ENCODE data around the gene ABCA5. TPM values are rescaled to one million over a fixed set of nuclear protein-coding genes. Genes with fewer than 3 reads are reported as not detected.
A peak's percentile ranks its signal among the peaks of the same experiment; 100 is the strongest.

The ABCA5 gene
- total RNA-seq, 2 experiments from 2014 or later: 19.0 to 21.9 TPM

DNA sequence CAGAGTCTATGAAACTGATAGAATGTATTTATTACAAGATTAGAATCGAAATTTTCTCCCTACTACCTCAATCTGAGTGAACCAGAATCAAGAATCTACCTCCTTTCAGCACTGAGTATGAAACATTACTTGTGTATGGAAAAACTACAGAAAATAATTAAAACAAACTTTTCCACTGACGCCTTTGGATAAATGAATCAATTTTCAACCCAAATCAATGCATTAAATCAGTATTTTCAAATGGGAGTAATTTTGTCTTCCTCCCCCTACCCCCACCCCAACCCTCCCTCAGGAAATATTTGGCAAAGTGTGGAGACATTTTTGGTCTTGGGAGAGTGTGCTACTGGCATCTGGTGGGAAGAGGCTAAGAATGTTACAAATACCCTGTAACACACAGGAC, 90.5 kb downstream of the ABCA5 start:
- DNase-seq: no peak
- peaks cover 2% of the 10 kb centered on the region for H3K36me3 Mint-ChIP-seq (ENCODE audit: low read depth)
- ChIA-PET POLR2A (no interaction called here), CTCF (no interaction called here)
- no peak overlapping the region for H3K27ac Mint-ChIP-seq
- no peak overlapping the region for H3K4me3 Mint-ChIP-seq
- peaks cover 7% of the 10 kb centered on the region for H3K9me3 Mint-ChIP-seq
- peaks cover 6% of the 10 kb centered on the region for H3K27me3 Mint-ChIP-seq
- peaks cover 3% of the 10 kb centered on the region for H3K4me1 Mint-ChIP-seq

DNA sequence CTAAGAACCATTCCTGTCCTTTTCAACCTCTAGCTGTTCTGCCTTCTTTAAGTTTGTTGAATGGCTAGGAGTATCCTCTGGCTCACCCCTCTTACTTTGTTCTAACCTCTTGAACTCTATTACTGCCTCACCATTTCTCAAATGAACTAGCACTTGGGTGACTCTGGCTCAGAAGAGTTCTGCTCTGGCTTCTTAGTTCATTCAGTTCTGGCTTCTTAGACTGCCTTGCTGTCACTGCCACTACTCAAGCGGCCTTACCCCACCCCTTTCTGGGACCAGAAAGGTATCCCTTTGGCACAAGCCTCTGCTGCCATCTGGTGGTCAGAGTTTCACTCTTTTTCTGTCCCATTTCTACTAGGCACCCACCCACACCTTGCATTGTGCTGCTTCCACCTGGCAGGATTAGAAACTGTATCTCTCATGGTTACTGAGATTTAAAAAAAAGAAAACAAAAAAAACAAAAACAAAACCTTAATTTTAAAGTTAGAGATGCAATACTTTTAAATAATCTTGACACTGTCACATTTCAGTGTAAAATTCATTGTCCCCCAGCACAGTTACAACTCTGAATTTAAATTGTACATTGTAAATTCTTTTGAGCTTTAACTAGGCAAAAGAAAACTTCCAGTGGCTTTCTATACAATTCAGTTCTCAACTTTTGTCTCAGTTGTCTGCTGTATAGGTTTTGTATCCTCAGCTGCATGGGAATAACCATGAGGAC, 91.4 kb downstream of the ABCA5 start:
- DNase-seq: peak; percentile 84
- ChIA-PET POLR2A (no interaction called here), CTCF (interaction anchor here (0.6 kb wide), 1 partner anchor 243 kb away, joined by 3 read pairs; no protein-coding TSS in a partner anchor)
- Mint-ChIP-seq H3K36me3 (ENCODE audit: low read depth) (peaks cover under 1% of the 10 kb centered on the region), H3K27me3 (peaks cover 10% of the 10 kb centered on the region), H3K9me3 (peaks cover 7% of the 10 kb centered on the region), H3K4me3 (no peak overlapping the region), H3K27ac (no peak overlapping the region), H3K4me1 (peaks cover 3% of the 10 kb centered on the region)

DNA sequence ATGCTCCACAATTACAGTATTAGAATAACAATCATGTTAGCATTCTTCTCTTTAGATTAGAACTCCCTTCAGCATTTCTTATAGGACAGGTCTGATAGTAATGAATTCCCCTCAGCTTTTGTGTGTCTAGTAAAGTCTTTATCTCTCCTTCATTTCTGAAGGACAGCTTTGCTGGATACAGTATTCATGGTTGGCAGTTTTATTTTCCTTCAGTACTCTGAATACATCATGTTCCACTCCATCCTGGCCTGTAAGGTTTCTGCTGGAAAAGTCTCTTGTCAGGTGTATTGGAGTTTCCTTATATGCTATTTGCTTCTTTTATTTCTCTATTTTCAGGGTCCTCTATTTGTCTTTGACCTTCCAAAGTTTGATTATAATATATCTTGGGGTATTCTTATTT, 94.3 kb downstream of the ABCA5 start:
- CTCF ChIA-PET: no interaction called here
- peaks cover 12% of the 10 kb centered on the region for H3K27me3 Mint-ChIP-seq
- POLR2A ChIA-PET: no interaction called here
- H3K27ac Mint-ChIP-seq: no peak overlapping the region
- H3K4me1 Mint-ChIP-seq: peaks cover 6% of the 10 kb centered on the region
- H3K9me3 Mint-ChIP-seq: peaks cover 7% of the 10 kb centered on the region
- no peaks in the 10 kb centered on the region for H3K36me3 Mint-ChIP-seq (ENCODE audit: low read depth)
- no peak for DNase-seq
- no peak overlapping the region for H3K4me3 Mint-ChIP-seq

DNA sequence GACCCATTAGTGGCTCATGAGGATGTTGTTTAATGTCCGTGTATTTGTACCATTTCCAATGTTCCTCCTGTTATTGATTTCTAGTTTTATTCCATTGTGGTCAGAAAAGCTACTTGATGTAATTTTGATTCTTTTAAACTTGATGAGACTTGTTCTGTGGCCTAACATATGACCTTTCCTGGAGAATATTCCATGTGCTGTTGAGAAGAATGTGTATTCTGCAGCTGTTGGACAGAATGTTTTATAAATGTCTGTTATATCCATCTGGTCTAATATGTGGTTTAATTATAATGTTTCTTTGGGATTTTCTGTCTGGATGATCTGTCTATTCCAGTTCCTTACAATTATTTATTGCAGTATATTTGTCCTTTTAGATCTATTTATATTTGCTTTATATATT, 95.4 kb downstream of the ABCA5 start:
- POLR2A ChIA-PET: no interaction called here
- Mint-ChIP-seq H3K27ac (no peak overlapping the region), H3K36me3 (ENCODE audit: low read depth) (no peaks in the 10 kb centered on the region), H3K4me3 (no peak overlapping the region), H3K27me3 (peaks cover 12% of the 10 kb centered on the region), H3K4me1 (peaks cover 9% of the 10 kb centered on the region), H3K9me3 (peaks cover 7% of the 10 kb centered on the region)
- CTCF ChIA-PET: interaction anchor here (1.0 kb wide), 1 partner anchor 10 kb away, joined by 4 read pairs; no protein-coding TSS in a partner anchor
- no peak for DNase-seq

DNA sequence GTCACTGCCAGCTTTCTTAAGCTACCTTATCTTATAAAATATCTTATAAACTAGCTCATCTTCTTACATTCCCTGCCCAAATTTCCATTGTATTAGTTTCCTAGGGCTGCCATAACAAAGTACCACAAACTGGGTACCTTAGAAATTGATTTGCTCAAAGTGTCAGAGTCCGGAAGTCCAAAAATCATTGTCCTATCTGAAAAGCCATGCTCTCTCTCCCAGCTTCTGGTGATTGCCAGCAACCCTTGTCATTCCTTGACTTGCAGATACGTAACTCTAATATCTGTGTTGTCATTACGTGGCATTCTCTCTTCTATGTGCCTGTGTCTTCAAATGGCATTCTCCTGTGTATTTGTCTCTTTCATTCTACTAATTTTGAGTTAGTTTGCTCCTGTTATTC, 96.0 kb downstream of the ABCA5 start:
- H3K27me3 Mint-ChIP-seq: peaks cover 12% of the 10 kb centered on the region
- H3K27ac Mint-ChIP-seq: no peak overlapping the region
- no peaks in the 10 kb centered on the region for H3K36me3 Mint-ChIP-seq (ENCODE audit: low read depth)
- ChIA-PET CTCF (interaction anchor here (1.0 kb wide), 1 partner anchor 9 kb away, joined by 4 read pairs; no protein-coding TSS in a partner anchor), POLR2A (no interaction called here)
- H3K4me3 Mint-ChIP-seq: no peak overlapping the region
- H3K9me3 Mint-ChIP-seq: peaks cover 7% of the 10 kb centered on the region
- H3K4me1 Mint-ChIP-seq: peaks cover 9% of the 10 kb centered on the region
- no peak for DNase-seq

DNA sequence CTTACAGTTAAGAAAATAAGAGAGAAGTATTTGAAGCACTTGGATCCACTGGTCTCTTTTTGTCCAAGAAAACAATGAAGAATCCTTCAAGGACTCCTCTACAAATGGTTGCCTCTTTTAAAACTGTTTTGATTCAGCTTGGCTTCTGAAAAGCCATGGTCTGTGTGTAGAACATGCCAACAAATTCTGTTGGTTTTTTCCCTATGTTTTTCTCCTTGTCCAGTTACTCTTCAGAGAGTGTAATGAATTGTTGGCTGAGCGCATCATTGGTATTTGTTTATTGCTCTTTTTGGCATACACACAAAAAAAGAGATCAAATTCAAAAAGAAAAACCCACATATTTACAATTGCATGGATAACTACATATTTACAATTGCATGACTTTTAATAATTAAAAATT, 98.4 kb downstream of the ABCA5 start, which contains the start of gene ABCA10:
Gene ABCA10, minus strand, starts transcription at position 249 of the 400 bp plus-strand sequence. CDS start 3,466 bp downstream, outside the sequence.
- CTCF ChIA-PET: no interaction called here
- peaks cover 13% of the 10 kb centered on the region for H3K4me1 Mint-ChIP-seq
- no peak within 1 kb of the TSS for H3K27ac Mint-ChIP-seq

DNA sequence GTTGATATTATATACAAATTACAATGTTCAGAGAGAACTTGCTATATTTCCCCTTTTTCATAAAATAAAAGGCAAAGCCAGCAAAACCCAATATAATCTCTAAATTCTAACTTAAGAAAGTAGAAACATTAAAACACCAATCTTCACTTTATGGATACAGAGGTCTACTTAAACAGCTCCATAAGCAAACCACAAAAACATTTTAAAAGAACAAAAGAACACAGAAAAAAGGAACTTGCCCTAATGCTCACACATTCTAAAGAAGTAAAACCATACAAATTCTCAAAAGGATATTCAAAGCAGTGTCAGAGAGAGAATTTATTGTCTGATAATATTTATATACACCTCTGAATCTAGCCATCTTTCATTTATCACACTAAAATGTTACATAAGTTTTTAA, 98.9 kb downstream of the ABCA5 start:
- peaks cover 15% of the 10 kb centered on the region for H3K4me1 Mint-ChIP-seq

More for the DNA sequence above, 98.4 kb downstream of the ABCA5 start, which contains the start of gene ABCA10:
- Mint-ChIP-seq H3K36me3 (ENCODE audit: low read depth) (no peaks in the 10 kb centered on the region), H3K27me3 (peaks cover 12% of the 10 kb centered on the region), H3K4me3 (no peak within 1 kb of the TSS), H3K9me3 (peaks cover 7% of the 10 kb centered on the region)
- POLR2A ChIA-PET: no interaction called here
- DNase-seq: no peak

DNA sequence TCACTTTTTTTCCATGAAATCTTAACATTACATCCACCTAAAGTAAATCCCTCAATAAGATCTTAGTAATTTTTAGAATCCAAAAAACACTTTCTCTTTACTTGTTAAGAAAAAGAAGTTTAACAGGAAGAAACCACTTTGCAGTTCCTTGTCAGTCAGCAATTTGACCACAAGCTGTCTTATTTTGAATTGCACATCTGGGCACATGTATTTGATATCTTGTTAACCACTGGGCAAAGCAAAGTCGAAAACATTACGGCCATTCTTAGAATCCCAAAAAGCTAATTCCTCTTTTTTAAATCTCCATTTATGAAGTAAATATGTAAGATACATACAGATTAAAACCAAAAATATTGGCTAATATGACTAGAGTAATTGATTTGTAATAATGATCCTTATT, 99.4 kb downstream of the ABCA5 start:
- H3K27ac Mint-ChIP-seq: no peak overlapping the region
- no peak for DNase-seq
- CTCF ChIA-PET: no interaction called here
- H3K9me3 Mint-ChIP-seq: peaks cover under 1% of the 10 kb centered on the region
- H3K4me3 Mint-ChIP-seq: no peak overlapping the region
- no peaks in the 10 kb centered on the region for H3K36me3 Mint-ChIP-seq (ENCODE audit: low read depth)
- POLR2A ChIA-PET: no interaction called here
- H3K4me1 Mint-ChIP-seq: peaks cover 18% of the 10 kb centered on the region
- peaks cover 8% of the 10 kb centered on the region for H3K27me3 Mint-ChIP-seq

More for the DNA sequence above, 98.9 kb downstream of the ABCA5 start:
- H3K27me3 Mint-ChIP-seq: peaks cover 12% of the 10 kb centered on the region
- H3K9me3 Mint-ChIP-seq: peaks cover 5% of the 10 kb centered on the region
- ChIA-PET CTCF (no interaction called here), POLR2A (no interaction called here)
- H3K27ac Mint-ChIP-seq: no peak overlapping the region
- H3K36me3 Mint-ChIP-seq (ENCODE audit: low read depth): no peaks in the 10 kb centered on the region
- no peak overlapping the region for H3K4me3 Mint-ChIP-seq
- no peak for DNase-seq

DNA sequence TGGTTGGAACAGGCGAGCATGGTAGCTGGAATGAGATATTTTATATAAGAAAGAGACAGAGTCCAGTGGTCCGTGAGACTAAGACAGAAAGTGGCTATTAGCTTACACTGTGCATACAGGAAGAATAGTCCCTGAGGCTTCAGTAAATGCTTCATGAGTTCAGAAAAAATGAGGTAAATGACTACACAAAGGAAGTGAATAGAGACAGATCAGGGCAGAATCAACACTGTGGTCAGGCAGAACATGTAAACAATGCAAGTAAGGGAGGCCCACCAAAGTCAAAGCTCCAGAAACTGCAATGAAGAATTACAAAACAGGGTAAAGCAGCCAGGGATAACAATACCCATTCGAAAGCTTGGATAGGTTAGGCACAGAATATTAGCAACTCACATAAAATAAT, 103.1 kb downstream of the ABCA5 start:
- Mint-ChIP-seq H3K27ac (peak overlapping the region; percentile 26), H3K36me3 (ENCODE audit: low read depth) (no peaks in the 10 kb centered on the region), H3K4me3 (no peak overlapping the region), H3K4me1 (peaks cover 18% of the 10 kb centered on the region), H3K9me3 (no peaks in the 10 kb centered on the region), H3K27me3 (peaks cover 2% of the 10 kb centered on the region)
- POLR2A ChIA-PET: no interaction called here
- no peak for DNase-seq
- CTCF ChIA-PET: no interaction called here

DNA sequence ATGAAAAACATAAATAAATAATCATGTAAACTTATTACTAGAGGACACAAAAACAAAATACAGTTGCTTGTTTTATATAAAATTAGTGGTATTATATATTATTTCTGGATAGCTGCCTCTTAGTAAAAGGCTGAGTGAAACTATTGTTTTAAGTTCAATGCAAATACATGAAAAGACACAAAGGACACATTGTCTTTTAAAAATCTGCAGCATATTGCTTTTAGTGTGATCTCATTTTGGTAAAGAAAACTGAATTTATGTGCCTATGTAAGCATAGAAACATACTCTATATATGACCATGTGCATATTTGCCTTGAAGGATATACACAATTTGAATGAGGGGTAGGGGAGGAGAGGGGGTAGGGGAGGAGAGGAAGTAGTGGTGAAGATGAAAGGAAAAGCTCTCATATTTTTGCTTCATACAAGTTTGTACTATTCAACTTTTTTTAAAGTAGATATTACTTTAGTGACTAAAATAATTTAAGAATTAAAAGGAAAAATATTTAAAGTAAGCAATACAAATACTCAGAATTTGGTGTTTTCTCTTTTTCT, 104.2 kb downstream of the ABCA5 start:
- ChIA-PET CTCF (no interaction called here), POLR2A (no interaction called here)
- H3K4me3 Mint-ChIP-seq: no peak overlapping the region
- no peak for DNase-seq
- no peaks in the 10 kb centered on the region for H3K27me3 Mint-ChIP-seq
- H3K9me3 Mint-ChIP-seq: no peaks in the 10 kb centered on the region
- H3K4me1 Mint-ChIP-seq: peaks cover 16% of the 10 kb centered on the region
- no peak overlapping the region for H3K27ac Mint-ChIP-seq
- no peaks in the 10 kb centered on the region for H3K36me3 Mint-ChIP-seq (ENCODE audit: low read depth)

DNA sequence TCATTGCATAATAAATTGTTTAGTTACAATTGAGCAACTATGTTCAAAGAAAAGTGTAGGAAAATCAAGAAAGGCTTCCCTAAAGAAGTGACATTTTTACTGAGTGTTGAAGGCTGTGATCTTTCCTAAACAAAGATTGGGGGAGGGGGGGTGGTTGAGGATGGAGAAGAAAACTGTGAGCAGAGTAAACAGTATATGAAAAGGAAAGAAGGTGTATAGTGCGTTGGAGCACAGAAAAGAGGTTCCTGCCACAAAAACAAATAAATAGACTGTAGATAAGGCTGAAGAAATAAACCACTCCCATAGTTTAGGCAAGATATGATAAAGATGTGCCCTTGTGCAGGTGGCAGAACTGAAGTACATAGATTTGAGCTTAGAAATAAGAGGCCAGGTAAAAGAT, 106.8 kb downstream of the ABCA5 start:
- CTCF ChIA-PET: no interaction called here
- H3K27ac Mint-ChIP-seq: no peak overlapping the region
- peaks cover 11% of the 10 kb centered on the region for H3K4me1 Mint-ChIP-seq
- POLR2A ChIA-PET: no interaction called here
- DNase-seq: no peak
- H3K36me3 Mint-ChIP-seq (ENCODE audit: low read depth): no peaks in the 10 kb centered on the region
- H3K27me3 Mint-ChIP-seq: no peaks in the 10 kb centered on the region
- H3K4me3 Mint-ChIP-seq: no peak overlapping the region
- H3K9me3 Mint-ChIP-seq: no peaks in the 10 kb centered on the region

DNA sequence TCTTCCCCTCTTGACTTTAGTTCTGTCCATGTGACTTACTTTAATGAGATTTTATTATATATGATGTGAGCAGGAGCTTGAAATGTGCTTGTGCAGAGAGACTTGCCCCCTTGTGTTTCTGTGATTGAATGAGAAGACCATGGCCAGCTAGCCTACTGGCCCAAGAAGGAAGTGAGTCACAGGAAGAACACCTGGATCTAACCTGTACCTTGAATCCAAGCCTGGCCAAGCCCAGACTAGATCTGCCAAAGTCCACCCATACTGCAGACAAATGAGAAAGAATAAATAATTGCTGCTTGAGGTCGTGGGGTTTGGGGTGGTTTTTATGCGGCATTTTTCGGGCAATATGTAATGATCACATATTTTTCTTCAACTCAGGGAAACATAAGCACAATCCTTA, 107.9 kb downstream of the ABCA5 start:
- DNase-seq: no peak
- no peak overlapping the region for H3K27ac Mint-ChIP-seq
- H3K9me3 Mint-ChIP-seq: no peaks in the 10 kb centered on the region
- peaks cover 9% of the 10 kb centered on the region for H3K4me1 Mint-ChIP-seq
- no peaks in the 10 kb centered on the region for H3K36me3 Mint-ChIP-seq (ENCODE audit: low read depth)
- H3K4me3 Mint-ChIP-seq: no peak overlapping the region
- ChIA-PET POLR2A (no interaction called here), CTCF (no interaction called here)
- H3K27me3 Mint-ChIP-seq: no peaks in the 10 kb centered on the region

DNA sequence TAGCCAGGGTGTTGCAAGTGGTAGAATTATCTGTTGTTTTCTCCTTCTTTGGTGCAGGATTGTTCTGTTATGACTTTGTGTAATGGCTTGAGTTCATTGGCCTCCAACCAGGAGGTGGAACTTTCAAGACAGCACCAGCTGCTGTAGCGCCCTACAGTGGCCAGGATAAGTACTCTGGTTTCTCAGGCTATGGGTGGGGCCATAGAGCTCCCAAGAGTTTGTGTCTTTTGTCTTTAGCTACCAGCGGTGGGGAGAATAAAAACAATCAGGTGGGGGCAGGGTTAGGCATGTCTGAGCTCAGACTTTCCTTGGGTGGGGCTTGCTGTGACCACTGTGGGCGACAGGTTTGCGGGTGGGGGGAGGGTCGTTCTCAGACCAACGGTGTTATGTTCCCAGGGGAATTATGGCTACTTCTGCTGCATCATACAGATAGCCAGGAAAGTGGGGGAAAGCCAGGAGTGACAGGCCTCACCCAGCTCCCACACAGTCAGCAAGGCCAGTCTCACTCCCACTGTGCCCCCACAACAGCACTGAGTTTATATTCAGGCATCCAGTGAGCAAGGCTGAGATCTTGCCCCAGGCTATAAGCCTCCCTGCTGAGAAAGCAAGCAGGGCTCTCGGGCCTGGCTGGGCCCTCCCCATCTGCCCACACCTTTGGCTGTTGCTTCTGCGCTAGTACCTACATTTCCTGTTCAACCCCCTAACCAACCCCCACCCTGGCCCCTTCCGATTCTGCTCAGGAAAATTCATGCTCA, 113.7 kb downstream of the ABCA5 start:
- ChIA-PET CTCF (no interaction called here), POLR2A (no interaction called here)
- Mint-ChIP-seq H3K4me3 (no peak overlapping the region), H3K9me3 (no peaks in the 10 kb centered on the region), H3K36me3 (ENCODE audit: low read depth) (no peaks in the 10 kb centered on the region), H3K4me1 (peaks cover 7% of the 10 kb centered on the region), H3K27ac (no peak overlapping the region), H3K27me3 (no peaks in the 10 kb centered on the region)
- no peak for DNase-seq

All from activated CD4-positive, alpha-beta T cell treated with anti-CD3 and anti-CD28 coated beads, Interleukin-2, amount 10 ng/mL, durations not matched to agents 7 days and 5 days (primary cell).